Natural killer cell (primary cell): ENCODE results near the gene WFDC10A. TPM values are rescaled to one million over a fixed set of nuclear protein-coding genes. Genes with fewer than 3 reads are reported as not detected.
"Not testable (repeated sequence)": the region's sequence is repeated elsewhere in the genome, so short reads cannot be mapped to it uniquely, and the experiment has no call there.

ENCODE experiments used
- ATAC-seq, 3 donors: fragments of 150-1000 bp in 2 of 3; fragments of 200-7000 bp in 1 of 3; cut with Tn5 transposase; 1 replicate in 1 of 3; 2 replicates in 2 of 3; pipeline ENCODE4 v1.10.0; 2021; ENCODE audit warnings: mild to moderate bottlenecking in 2 of 3, moderate library complexity in 2 of 3
- DNase-seq, 2 donors: peaks; one replicate each; pipeline versions ENCODE4 v3.0.0 to v3.0.0-alpha.2; 2013 to 2021; ENCODE audit warnings: mixed read lengths in 1 of 2
- H3K27ac ChIP-seq: one replicate; pipeline ENCODE4 v1.5.1; 2013; ENCODE audit warnings: mild to moderate bottlenecking, low read length
- H3K27me3 ChIP-seq: one replicate; pipeline ENCODE4 v1.6.1; 2013; ENCODE audit warnings: low read length; ENCODE audit not compliant: control insufficient read depth, insufficient read depth
- H3K36me3 ChIP-seq: one replicate; pipeline ENCODE4 v1.6.1; 2013; ENCODE audit warnings: low read length; ENCODE audit not compliant: control insufficient read depth, insufficient read depth
- H3K4me1 ChIP-seq: one replicate; pipeline ENCODE4 v1.6.1; 2013; ENCODE audit warnings: low read length; ENCODE audit not compliant: control insufficient read depth, insufficient read depth
- H3K4me3 ChIP-seq: one replicate; pipeline ENCODE4 v1.5.1; 2013; ENCODE audit warnings: low read length
- H3K9me3 ChIP-seq: one replicate; pipeline ENCODE4 v1.6.1; 2013; ENCODE audit warnings: low read length; ENCODE audit not compliant: control insufficient read depth, insufficient read depth
- H3K27ac Mint-ChIP-seq, 2 donors: one replicate each; pipeline ENCODE4 v1.8.0; 2022; ENCODE audit warnings: mild to moderate bottlenecking in 2 of 2, mixed read lengths in 2 of 2, moderate library complexity in 1 of 2
- H3K27me3 Mint-ChIP-seq, 2 donors: one replicate each; pipeline ENCODE4 v1.8.0; 2022; ENCODE audit warnings: low read depth in 2 of 2, mixed read lengths in 2 of 2
- H3K36me3 Mint-ChIP-seq: one replicate; pipeline ENCODE4 v1.8.0; 2022; ENCODE audit warnings: mixed read lengths
- H3K4me1 Mint-ChIP-seq, 2 donors: one replicate each; pipeline ENCODE4 v1.8.0; 2022; ENCODE audit warnings: mixed read lengths in 2 of 2
- H3K4me3 Mint-ChIP-seq: one replicate; pipeline ENCODE4 v1.8.0; 2022; ENCODE audit warnings: mild to moderate bottlenecking, moderate library complexity, mixed read lengths
- H3K9me3 Mint-ChIP-seq, 2 donors: one replicate each; pipeline ENCODE4 v1.8.0; 2022; ENCODE audit warnings: mixed read lengths in 2 of 2
- WGBS: methylation state at CpG from one replicate; pipeline ENCODE4 v1.1.7; 2013; ENCODE audit warnings: missing lambda C conversion rate; ENCODE audit not compliant: insufficient coverage; 5-methylcytosine and 5-hydroxymethylcytosine counted together
- intact Hi-C: fragments of 100-400 bp; cut with micrococcal nuclease; formaldehyde crosslinking; loops from one replicate; pipeline ENCODE4 v1.14.2; 2022
- total RNA-seq, 4 donors: library from RNA; stranded (reverse); fragments of 120-200 nt in 1 of 4; gene quantifications; one replicate each; pipeline versions ENCODE4 v1.2.3 to v1.2.4, GENCODE V29; 2013 to 2022
- TF ChIP-seq, protein P1 (sequence below): fragments of 200-600 bp; IDR thresholded peaks from one replicate; pipeline ENCODE4 v1.8.0; 2022; ENCODE audit warnings: antibody characterized with exemption

The WFDC10A gene
- not detected for total RNA-seq
- total RNA-seq (2013) = not detected

DNA sequence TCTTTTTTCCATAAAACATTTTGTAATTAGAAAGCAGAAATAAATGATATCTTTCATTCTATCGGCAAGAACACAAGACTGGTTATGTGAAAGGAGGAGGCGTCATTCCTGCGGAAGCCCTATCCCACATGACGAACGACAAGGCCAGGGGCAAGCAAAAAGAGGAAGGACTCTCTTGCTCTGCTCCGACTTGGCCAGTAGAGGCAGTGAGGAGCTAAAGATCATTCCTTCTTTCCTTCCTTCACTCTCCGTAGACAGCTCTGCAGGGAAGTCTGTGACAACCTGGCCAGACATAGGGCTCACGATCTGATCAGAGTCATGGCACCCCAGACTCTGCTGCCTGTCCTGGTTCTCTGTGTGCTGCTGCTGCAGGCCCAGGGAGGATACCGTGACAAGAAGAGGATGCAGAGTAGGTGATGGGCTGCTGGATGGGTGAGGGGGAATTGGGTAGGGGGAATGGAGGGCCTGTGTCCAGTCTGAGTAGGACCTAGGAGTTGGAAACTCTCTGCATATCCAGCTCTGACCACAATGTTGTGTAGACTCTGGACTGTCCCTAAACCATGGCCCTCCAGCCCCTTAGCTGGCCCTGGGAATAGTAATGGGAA, at the start of gene WFDC10A:
TSS of gene WFDC10A (plus strand) at position 244 of the 605 bp plus-strand sequence. CDS start at position 319, 75 bp downstream.
- no peak within 1 kb of the TSS for H3K4me3 Mint-ChIP-seq
- Histone ChIP-seq H3K27ac (no peak within 1 kb of the TSS), H3K4me1 (no peaks in the 10 kb centered on the region), H3K36me3 (no peaks in the 10 kb centered on the region), H3K27me3 (peaks cover 2% of the 10 kb centered on the region), H3K4me3 (no peak within 1 kb of the TSS), H3K9me3 (no peaks in the 10 kb centered on the region)
- peak in 1 of 2 donors; percentile 41 for DNase-seq
- TF ChIP-seq, protein P1, sequence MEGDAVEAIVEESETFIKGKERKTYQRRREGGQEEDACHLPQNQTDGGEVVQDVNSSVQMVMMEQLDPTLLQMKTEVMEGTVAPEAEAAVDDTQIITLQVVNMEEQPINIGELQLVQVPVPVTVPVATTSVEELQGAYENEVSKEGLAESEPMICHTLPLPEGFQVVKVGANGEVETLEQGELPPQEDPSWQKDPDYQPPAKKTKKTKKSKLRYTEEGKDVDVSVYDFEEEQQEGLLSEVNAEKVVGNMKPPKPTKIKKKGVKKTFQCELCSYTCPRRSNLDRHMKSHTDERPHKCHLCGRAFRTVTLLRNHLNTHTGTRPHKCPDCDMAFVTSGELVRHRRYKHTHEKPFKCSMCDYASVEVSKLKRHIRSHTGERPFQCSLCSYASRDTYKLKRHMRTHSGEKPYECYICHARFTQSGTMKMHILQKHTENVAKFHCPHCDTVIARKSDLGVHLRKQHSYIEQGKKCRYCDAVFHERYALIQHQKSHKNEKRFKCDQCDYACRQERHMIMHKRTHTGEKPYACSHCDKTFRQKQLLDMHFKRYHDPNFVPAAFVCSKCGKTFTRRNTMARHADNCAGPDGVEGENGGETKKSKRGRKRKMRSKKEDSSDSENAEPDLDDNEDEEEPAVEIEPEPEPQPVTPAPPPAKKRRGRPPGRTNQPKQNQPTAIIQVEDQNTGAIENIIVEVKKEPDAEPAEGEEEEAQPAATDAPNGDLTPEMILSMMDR = peak; percentile 44
- no peak within 1 kb of the TSS for H3K27ac Mint-ChIP-seq
- 11% methylated on average over 9 of the region's 9 CpGs for WGBS
- no peaks in the 10 kb centered on the region for H3K9me3 Mint-ChIP-seq
- no peaks in the 10 kb centered on the region for H3K36me3 Mint-ChIP-seq
- intact Hi-C loops = no loop called here
- H3K4me1 Mint-ChIP-seq = no peaks in the 10 kb centered on the region
- peak; percentile 62 to 78 (median 69) for ATAC-seq
- peaks cover 37 to 64% of the 10 kb centered on the region in 2 donors for H3K27me3 Mint-ChIP-seq

DNA sequence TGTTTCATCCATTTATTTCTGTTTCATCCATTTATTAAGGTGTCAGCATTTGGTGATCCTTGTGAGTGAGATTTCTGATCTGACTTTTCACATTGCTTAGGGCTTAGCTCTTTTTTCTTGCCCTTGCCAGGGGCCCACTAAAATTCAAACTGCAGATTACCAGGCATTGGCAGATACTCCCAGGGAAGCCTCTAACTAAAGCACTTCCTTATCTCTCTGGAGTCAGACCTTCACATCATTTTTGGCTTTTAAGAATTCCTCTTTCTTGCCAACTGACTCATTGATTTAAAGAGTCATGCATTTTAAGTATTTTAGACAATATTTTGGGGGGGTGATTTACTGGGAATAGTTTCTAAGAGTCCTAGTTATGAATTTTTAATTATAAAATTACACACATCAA, 47.8 kb upstream of the WFDC10A start:
- Histone ChIP-seq H3K4me3 (no peak overlapping the region), H3K4me1 (no peaks in the 10 kb centered on the region), H3K27ac (no peak overlapping the region), H3K36me3 (no peaks in the 10 kb centered on the region), H3K9me3 (no peaks in the 10 kb centered on the region), H3K27me3 (no peaks in the 10 kb centered on the region)
- H3K36me3 Mint-ChIP-seq = no peaks in the 10 kb centered on the region
- DNase-seq = no peak
- H3K4me1 Mint-ChIP-seq = no peaks in the 10 kb centered on the region
- TF ChIP-seq, protein P1 = no peak
- no peak overlapping the region for H3K27ac Mint-ChIP-seq
- H3K4me3 Mint-ChIP-seq = no peak overlapping the region
- peaks cover 19 to 30% of the 10 kb centered on the region in 2 donors for H3K27me3 Mint-ChIP-seq
- intact Hi-C loops = no loop called here
- no peaks in the 10 kb centered on the region for H3K9me3 Mint-ChIP-seq
- no peak for ATAC-seq

GRCh38 chr20:45583502-45583901, 46.0 kb upstream of the WFDC10A start:
- no peaks in the 10 kb centered on the region for H3K36me3 ChIP-seq
- 85% methylated on average over 3 of the region's 3 CpGs for WGBS
- no peak overlapping the region for H3K4me3 ChIP-seq
- H3K27ac ChIP-seq = no peak overlapping the region
- TF ChIP-seq, protein P1 = no peak
- intact Hi-C loops = no loop called here
- no peaks in the 10 kb centered on the region for H3K36me3 Mint-ChIP-seq
- H3K27me3 ChIP-seq = no peaks in the 10 kb centered on the region
- ATAC-seq (no peak), DNase-seq (no peak)
- no peak overlapping the region for H3K4me3 Mint-ChIP-seq
- no peaks in the 10 kb centered on the region for H3K4me1 ChIP-seq
- no peaks in the 10 kb centered on the region for H3K4me1 Mint-ChIP-seq
- no peaks in the 10 kb centered on the region for H3K9me3 Mint-ChIP-seq
- H3K9me3 ChIP-seq = no peaks in the 10 kb centered on the region
- no peak overlapping the region for H3K27ac Mint-ChIP-seq
- peaks cover 19 to 42% of the 10 kb centered on the region in 2 donors for H3K27me3 Mint-ChIP-seq

DNA sequence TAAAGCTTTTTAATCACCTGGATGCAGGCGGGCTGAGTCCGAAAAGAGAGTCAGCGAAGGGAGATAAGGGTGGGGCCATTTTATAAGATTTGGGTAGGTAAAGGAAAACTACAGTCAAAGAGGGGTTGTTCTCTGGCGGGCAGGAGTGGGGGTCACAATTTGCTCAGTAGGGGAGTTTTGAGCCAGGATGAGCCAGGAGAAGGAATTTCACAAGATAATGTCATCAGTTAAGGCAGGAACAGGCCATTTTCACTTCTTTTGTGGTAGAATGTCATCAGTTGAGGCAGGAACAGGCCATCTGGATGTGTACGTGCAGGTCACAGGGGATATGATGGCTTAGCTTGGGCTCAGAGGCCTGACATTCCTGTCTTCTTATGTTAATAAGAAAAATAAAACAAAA, 45.2 kb upstream of the WFDC10A start:
- H3K9me3 ChIP-seq, H3K9me3 Mint-ChIP-seq, DNase-seq, H3K36me3 Mint-ChIP-seq, H3K4me3 ChIP-seq, H3K4me1 ChIP-seq, ATAC-seq, H3K4me1 Mint-ChIP-seq, H3K27ac ChIP-seq, H3K27me3 ChIP-seq, H3K4me3 Mint-ChIP-seq, H3K27ac Mint-ChIP-seq, intact Hi-C loops, H3K36me3 ChIP-seq: not testable (repeated sequence)
- 88% methylated on average over 5 of the region's 5 CpGs for WGBS
- peaks cover 17 to 45% of the 10 kb centered on the region in 2 donors for H3K27me3 Mint-ChIP-seq

GRCh38 chr20:45585986-45586385, 43.6 kb upstream of the WFDC10A start:
- H3K36me3 Mint-ChIP-seq, H3K4me3 ChIP-seq, H3K27ac ChIP-seq, H3K9me3 Mint-ChIP-seq, H3K4me1 ChIP-seq, H3K9me3 ChIP-seq, H3K36me3 ChIP-seq, H3K4me3 Mint-ChIP-seq, intact Hi-C loops, ATAC-seq, DNase-seq, H3K4me1 Mint-ChIP-seq, H3K27me3 ChIP-seq, H3K27ac Mint-ChIP-seq: not testable (repeated sequence)
- 82% methylated on average over 5 of the region's 5 CpGs for WGBS
- peaks cover 8 to 33% of the 10 kb centered on the region in 2 donors for H3K27me3 Mint-ChIP-seq
